NCI-H128 (cell line): ENCODE measurements around the gene NCAM2.

ENCODE experiments used
- DNase-seq: peaks from one replicate; lab custom pipeline; 2025; ENCODE audit not compliant: unreplicated experiment; lab: John Stamatoyannopoulos, UW

Gene NCAM2

DNA sequence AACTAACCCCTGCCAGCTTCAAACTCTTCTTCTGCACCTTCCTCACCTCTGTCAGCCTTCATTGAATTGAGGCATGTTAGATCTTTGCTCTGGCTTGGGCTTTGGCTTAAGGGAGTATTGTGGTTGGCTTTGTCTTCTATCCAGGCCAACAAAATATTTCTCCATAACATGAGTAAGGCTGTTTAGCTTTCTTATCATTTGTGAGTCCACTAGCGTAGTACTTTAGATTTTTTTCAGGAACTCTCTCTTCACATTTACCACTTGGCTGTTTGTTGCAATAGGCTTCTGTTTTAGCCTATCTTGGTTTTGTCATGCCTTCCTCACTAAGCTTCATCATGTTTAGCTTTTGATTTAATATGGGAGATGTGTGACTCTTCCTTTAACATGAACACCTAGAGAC lies 417.5 kb downstream of the NCAM2 start:
- no peak for DNase-seq

DNA sequence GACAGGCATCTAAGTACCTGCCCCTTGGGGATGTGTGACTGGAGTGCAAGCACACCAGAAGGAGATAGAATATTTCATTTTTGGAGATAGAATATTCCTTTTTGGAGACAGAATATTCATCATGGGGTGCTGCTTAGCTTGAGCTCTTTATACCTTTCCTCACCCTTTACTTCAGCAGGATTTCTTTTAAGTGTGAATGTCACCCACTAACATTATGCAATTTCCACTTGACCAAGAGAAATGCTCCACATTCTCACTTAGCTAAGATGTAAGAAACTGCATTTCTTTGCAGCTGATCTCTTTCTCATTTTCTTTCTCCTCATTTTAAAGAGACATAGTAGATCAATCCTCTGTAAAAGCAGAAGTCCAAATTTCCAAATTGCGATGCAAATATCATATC lies 436.7 kb downstream of the NCAM2 start:
- DNase-seq, result no peak

DNA sequence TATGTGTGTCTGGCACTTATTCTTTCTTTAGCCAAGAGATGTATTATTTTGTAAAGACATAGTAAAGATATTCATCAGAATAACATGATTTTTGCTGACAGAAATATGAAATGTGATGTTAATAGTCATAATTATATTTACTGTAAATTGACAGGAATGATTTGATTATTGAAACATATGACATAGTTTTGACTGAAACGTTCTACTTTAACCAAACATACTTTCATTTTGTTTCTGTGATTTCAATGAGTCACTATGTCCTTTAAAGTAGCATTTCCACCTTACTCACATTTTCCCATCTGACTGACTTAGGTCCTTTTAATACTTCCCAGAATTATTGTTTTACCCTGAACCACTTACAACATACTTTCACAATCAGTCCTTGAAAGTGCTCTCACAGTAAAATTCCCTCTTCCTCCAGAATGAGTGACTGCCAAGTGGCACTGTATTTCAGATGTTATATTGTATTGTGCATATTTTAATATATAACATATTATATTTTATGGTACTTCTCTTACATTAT lies 437.9 kb downstream of the NCAM2 start:
- no peak for DNase-seq

DNA sequence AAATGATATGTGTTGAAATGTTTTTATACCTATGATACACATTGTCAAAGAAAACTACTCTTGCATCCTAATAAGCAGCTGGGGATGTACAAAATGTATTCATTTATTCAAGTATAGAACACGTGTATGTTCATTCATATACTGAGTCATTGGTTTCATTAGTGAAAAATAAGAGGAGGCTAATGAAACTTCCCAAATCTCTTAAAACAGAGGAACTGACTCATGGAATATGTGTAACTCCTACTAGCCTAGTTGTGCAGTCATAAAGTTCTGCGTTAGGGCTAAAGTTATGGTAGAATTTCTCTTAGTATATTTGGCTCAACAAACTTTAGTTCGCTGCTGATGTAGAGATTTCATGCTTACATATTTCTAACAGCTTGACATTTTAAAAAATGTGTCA lies 441.6 kb downstream of the NCAM2 start:
- no peak for DNase-seq

DNA sequence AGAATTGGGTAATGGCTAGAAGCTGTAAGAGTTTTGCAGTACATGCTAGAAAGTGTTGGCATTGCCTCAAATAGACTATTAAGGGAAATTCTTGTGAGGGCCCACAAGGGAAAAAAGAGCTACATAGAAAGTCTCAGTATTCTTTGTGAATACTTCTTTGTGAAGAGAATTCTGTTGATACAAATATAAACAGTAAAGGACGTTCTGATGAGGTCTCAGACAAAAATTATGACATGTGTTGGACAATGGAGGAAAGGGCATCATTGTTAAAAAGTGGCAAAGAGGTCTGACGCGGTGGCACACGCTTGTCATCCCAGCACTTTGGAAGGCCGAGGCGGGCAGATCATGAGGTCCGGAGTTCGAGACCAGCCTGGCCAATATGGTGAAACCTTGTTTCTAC lies 458.9 kb downstream of the NCAM2 start:
- no peak for DNase-seq

DNA sequence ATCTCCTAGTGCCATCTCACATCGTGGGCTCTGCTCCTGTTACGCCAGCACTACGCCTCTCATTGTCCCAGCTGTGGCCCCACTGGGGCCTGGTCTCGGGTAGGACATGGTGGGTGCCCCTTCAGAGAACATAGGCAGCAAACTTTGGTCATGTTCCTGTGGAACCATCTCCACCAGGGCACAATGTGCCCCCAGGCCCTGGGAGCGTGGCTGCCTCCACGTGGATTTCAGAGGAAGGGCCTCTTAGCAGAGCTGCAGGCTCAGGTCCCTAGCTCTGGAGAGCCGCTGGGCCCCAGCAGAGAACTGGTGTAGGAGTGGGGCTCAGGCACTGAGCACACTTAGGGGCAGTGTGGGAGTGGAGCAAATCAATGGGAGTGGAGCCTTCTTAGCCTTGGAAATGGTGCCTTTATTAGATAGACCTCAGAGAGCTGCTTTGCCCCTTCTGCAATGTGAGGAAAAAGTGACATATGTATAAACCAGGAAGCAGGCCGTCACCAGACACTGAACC lies 460.0 kb downstream of the NCAM2 start:
- no peak for DNase-seq

DNA sequence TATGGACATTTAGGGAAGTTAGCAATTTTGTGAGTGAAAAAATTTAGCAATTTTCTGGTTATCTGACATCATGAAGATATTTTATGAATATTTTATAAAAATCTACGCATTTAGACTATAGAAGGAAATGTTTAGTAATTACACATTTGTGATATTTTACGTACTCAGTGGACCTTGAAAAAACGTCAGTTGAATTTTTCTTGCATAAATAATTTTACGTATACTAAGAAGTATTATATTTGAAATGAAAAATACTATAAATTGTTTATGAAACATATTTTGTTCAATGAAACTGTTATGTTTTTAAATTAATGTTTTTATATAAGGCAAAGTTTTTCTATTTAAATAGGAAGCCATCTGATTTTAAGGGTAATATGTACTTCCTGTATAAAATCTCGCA lies 462.8 kb downstream of the NCAM2 start:
- no peak for DNase-seq

DNA sequence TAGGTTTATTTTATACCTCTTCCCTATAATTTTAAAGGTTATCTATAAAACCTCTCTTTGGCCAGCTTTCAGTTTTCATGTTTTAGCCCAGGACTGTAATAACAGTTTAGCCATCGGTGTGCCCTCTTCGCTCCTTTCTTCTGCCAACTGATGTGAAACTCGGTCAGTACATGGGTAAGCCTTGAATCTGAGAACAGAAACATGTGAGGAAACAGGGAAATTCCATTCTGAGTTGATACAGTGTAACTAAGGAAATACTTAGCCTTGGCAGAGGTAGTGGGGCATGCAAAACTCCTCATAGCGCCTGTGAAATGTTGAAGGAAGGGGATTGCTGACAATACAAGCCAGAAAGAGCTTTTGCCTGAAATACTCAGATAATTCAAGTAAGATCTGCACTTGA lies 465.2 kb downstream of the NCAM2 start:
- DNase-seq, result no peak

DNA sequence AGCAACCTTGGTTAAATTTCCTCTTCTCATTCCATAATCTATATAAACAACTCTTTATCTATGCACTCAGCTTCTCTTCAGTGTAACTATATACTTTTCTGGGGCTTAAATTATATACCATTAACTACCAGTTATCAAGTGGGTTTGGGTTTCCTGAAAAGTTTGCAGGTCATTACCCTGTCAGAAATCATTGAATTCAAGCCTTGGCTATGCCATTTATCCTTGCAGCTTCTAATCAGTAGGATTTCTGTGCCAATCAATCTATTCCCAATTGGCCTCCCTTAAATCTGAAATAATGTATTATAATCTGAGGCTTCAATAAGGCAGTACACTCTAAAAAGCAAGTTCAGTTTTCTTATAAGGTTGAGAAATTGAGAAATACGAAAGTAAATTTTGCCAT lies 466.5 kb downstream of the NCAM2 start:
- no peak for DNase-seq

DNA sequence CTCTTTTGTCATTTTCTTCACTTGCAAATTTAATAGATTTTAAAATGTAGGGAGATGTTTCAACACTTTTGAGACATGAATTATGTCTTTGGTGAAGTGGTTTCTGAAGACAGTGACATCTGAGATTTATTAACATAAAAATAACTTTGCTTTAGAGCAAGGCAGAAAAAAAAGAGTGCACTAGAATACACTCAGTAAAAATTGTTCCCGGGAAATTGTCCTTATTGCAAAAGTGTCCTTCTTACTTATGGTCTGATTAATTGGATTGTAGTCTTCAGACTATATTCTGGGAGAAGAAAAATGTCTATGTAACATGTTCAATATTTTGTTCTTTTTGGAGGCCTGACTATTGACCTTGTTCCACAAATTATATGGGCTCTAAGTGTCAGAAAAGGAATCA lies 468.5 kb downstream of the NCAM2 start:
- no peak for DNase-seq

DNA sequence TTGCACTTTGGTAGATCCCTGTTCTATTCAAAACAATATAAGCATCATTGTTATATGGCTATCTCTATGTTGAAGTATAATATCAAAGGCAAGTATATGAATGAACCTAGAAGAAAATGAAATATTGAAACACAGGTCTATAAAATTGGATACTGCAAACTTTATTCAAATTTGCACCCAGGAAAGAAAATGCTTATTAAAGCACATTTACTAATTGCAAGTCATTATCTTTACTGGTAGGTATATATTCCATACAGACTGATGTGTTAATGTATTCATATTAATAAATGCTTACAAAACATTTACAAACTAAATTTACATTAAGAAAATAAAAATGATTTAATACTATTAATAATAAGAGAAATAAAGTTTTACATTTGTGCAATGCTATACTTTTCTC lies 469.8 kb downstream of the NCAM2 start:
- DNase-seq, result no peak

DNA sequence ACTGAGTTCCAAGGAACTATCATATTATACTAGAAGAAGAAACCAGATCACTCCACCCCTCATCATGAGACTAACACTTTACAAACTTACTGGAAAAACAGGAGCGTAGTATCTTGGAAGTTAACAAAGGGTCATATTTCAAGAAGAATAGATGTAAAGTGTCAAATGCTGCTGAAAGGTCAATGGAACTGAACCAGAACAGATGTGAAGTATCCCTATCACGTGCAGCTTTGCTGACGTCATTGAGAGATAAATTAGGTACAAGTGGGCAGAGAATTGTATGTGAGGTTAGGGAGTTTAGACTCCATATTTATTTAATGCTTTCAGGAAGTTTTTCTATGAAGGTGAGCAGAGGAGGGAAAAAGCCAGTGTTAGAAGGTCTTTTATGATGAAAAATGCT lies 483.0 kb downstream of the NCAM2 start:
- no peak for DNase-seq

DNA sequence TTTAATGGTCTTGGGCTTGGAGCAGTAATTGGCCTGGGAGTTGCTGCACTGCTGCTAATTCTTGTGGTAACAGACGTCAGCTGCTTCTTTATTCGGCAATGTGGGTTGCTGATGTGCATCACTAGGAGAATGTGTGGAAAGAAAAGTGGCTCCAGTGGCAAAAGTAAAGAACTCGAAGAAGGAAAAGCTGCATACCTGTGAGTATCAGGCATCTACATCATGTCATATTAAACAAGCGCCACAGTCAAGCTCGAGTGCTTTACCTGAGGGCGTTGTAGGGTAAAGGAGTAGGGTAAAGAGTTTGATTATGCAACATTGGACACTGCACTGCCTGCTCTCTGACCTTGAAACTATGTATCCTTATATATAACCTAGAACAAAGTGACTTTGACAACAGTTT lies 510.6 kb downstream of the NCAM2 start:
- DNase-seq, result no peak

DNA sequence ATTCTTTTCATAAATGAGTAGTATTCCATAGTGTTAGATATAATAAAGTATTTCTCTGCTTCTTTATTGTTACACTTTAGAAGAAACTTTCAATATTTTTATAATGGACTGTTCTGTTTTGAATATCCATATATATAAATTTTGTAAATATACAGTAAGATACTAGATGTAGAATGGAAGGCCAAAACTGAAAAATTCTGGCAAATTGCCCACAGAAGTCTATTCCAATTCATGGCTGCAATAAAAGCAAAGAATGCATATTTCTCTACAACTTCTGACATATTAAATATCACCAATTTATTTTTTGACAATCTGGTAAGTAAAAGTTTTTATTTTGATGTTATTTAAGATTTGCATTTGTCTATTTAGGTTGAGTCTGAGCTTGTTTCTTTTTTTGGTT lies 532.5 kb downstream of the NCAM2 start:
- DNase-seq, result no peak

DNA sequence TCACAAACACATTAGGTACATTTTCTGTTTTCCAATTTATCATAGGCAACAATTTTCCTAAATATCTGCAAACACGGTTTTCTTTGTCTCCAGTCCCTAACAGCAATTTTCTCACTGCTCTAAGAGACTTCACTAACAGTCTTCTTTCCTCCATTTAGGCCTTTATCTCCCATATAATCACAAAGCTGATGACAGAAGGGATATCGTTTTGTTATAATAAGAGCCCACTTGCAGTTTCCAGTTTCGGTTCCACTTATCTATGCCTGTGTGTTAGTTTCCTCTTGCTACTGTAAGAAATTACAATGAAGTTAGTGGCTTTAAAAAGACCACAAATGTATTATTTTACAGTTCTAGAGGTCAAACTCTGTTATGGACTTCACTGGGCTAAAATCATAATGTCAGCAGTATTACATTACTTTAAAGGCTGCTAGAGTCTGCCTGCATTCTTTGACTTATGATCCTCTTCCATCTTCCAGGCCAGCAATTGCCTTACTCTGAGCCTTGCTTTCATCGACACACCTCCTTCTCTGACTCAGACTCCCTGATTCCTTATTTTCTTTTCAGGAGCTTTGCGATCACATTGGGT lies 549.3 kb downstream of the NCAM2 start:
- DNase-seq, result no peak

DNA sequence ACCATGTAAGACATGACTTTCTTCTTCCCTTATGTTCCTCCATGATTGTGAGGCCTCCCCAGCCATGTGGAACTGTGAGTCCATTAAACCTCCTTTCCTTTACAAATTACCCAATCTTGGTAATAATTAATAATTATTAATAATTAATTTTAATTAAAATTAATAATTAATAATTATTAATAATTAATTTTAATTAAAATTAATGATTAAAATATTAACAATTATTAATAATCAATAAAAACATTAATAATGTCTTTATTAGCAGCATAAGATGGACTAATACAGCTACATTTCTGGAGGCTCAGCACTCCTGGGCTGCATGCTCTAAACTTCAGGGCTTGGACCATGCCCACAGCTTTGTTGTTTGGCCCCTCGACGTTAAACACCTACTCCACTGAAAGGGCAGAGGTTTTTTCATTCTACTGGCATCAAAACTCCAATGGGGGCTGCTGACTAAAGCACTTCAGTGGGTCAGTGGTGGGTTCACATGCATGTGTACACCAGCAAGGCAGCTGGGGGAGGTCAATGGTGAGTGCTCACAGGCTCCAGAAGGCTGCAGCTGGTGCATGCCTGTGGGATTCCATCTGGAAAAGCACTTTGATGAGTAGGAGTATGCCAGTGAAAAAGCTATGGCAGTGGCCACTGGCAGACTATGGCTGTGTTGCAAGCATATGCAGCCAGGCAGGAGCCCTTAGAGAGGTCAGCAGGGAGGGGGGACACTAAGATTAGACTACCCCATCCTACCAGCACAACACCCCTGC lies 561.3 kb downstream of the NCAM2 start:
- DNase-seq, result no peak
